DMS153 treated with DMSO at 0.1 percent for 48 hours (cell line): ENCODE measurements around the gene MACROD1.
"Not testable (repeated sequence)": the region's sequence is repeated elsewhere in the genome, so short reads cannot be mapped to it uniquely, and the experiment has no call there.

ENCODE experiments used
- DNase-seq: peaks from one replicate; lab custom pipeline; 2025; ENCODE audit not compliant: unreplicated experiment; lab: John Stamatoyannopoulos, UW

Gene MACROD1

DNA sequence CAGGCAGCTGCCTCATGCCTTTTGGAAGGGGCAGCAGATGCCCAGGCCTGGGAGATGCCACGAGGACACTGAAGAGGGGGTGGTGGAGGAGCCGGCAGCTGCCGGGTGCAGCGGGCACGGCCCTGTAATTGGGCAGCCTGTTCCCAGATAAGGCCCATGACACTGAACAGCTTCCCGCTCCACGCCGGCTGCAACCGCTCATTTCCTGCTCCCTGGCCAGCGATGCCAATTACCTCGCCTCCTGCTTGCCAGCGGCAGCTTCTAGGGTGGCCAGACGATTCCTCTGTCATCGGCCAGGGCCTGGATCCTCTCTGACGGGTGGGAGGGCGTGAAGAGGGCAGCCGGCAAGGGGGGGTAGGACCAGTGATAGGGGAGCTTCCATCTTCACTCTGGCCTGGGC, 107.4 kb downstream of the MACROD1 start:
- DNase-seq, result peak; percentile 70

DNA sequence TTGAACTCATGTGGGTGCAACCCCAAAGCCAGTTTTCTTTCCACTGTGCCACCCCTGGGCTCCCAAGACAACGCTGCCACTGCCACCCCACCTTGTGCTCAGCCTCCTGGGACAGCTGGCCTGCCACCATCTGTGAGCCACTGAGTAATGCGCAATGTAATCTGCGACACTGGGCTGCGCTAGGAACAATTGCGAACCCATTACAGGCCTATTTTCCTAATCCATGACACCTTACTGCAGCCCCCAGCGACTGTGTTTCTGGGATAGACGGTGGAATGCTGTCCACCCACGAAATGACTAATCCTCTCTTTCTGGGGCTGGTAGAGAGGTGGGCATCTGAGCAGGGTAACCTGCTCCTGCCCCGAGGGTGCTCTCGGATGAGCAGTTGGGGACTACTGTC, 108.0 kb downstream of the MACROD1 start:
- no peak for DNase-seq

DNA sequence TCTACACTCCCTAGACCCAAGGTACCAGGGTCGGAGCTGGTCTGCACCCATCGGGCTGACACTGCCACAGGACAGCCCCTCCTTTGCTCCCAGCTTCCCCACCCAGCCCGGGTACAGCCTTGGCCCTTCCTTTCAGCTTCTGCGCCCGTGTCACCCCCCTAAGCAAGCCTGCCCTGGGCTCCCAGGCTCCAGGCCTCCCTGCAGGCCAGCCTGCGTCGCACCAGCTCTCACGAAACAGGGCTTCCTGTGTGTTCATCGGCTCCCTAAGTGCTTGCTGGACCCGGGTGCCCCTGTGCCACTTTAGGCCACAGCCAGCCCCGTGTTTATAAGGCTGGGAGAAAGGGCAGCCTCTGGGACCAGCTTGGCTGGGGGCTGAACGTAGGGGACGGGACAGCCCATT, 109.1 kb downstream of the MACROD1 start:
- DNase-seq, result no peak

DNA sequence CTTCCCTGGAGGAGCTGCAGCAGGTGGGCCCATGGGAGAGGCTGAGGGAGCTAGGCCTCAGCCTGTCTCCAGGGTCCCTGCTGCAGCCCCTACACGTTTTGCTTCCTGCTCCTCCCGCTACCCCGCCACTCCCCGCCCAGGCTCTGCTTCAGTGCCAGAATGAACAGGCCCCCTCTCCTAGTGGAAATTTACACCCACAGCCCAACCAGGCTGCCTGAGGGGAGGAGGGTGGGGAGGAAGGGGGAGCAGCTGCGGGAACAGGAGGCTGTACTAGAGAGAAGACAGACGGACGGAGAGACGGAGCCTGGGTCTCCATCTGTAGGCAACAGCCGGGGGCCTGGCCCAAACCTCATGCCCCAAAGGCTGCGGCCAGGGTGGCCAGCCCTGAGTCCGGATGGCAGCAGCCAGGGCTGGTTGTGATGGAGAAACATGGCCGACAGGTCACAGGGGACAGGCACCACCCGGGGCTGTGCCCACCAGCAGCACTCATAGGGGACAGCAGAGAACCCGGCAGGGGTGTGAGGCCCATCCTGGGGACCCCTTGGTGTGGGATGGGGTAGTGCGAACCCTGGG, 109.6 kb downstream of the MACROD1 start:
- DNase-seq, result no peak

DNA sequence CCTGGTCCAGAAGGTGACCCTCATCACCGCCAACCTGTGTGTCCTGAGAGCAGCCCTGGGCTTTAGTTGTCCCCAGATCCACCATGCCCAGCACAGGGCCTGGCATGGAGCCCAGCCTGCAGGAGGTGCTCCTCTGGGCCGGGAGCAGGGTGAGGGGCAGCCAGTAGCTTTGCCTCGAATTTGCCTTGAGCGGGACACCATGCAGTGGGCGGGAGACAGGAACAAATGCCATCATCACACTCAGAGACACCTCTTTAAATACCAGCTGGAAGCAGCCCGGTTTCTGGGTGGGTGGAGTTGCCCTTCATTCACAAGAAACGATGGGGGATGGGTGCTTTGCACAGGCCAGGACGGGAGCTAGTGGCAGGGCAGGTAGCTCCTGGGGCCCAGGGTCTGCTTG, 110.8 kb downstream of the MACROD1 start:
- DNase-seq, result no peak

DNA sequence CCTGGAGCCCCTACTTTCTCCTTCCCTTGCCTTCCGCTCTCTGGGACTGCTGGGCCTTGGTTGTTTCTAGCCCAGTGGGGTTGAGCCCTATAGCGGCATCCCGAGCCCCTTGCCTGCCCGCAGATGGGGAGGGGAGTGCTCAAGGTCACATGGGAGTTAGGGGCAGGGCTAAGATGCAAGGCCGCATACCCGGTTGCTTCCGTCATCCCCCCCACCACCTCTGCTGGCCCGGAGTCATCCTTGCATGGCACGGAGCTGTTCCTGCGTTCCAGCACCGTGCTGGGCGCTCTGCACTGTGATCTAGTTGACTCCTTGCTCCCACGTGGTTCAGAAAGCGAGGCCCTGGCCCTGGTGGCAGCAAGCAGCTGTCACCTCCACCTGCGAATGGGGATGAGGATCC, 112.2 kb downstream of the MACROD1 start:
- DNase-seq, result no peak

DNA sequence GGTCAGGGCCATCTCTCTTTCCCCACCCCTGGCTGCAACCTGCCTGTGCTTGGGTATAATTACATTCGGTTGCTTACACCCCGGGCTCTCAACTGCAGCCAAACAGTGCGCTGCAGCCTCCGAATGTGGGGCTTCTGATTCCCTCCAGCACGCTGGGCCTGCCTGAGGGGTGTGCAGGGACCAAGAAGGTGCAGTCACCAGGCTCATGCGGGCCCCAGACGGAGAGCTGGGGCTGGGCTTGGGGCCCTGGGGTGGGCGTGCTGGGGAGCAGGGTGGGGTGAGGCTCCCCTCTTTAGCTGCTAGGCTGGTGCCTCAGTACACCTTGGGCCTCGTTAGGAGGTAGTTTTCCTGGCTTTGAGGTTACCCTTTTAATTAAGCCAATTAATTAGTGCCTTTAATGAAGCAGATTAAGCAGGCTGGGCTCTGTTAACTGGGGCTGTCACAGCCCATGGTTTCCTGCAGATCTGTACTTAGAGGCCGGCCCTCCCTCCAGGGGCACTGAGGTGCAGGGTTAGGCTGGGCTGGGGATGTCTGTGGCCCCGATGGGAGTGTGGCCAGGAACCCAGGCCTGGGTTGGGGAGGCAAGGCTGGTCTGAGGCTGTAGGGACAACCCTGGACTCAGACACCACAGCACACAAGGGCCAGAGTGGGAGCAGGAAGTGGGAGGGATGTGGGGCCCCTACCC, 112.8 kb downstream of the MACROD1 start:
- no peak for DNase-seq

DNA sequence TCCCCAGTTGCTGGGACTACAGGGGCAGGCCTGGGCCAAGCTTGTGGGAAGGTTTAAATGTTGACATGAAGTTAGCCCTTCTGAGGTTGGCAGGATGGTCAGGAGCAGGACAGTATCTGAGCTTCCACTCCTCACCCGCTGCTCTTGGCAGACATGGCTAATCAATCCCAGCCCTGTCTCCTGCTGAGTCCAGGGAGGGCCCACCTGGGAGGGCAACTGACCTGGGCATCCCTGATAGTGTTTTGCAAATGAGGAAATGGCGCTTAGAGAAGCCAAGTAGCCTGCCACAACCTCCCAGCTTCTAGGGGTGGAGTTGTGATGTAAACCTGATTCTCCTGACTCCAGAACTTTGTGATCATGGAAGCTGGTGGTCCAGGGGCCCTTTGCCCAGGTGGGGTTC, 113.5 kb downstream of the MACROD1 start:
- no peak for DNase-seq

DNA sequence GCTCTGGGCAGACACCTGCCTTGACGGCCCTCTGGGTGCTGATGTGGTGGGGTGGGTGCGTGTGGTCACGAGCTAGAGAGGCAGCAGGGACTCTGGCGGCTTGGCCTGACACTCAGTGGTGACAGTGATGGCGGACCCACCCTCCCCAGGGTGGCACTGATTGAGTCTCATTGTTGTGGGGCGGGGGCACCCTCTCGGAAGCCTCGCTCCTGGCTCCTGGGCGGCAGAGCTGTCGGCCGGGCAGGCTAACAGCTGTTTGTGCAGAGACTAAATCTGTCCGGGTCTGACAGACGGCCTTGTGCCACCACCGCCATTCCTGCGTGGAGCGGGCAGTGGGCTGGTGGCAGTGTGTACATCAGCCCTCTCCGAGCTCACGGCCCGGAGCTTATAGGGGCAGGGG, 114.6 kb downstream of the MACROD1 start:
- DNase-seq, result no peak

DNA sequence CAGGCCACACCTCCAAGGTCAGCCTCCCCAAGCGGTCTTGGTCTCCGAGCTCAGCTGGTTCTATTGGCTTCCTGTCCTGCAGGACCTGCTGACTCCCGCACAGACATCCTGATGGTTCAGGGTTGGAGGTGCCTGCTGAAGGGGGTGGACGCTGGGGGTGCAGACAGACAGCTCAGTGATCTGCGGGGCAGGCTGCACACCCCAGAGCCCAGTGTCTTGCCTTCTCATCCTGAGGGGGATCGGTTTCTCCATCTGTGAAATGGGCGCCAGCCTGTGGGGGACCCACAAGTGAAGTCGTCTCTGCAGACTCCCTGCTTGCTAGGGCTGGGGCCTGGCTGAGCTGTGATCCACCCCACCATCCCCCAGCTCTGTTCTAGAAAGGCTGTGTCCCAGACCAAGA, 116.4 kb downstream of the MACROD1 start:
- DNase-seq, result no peak

DNA sequence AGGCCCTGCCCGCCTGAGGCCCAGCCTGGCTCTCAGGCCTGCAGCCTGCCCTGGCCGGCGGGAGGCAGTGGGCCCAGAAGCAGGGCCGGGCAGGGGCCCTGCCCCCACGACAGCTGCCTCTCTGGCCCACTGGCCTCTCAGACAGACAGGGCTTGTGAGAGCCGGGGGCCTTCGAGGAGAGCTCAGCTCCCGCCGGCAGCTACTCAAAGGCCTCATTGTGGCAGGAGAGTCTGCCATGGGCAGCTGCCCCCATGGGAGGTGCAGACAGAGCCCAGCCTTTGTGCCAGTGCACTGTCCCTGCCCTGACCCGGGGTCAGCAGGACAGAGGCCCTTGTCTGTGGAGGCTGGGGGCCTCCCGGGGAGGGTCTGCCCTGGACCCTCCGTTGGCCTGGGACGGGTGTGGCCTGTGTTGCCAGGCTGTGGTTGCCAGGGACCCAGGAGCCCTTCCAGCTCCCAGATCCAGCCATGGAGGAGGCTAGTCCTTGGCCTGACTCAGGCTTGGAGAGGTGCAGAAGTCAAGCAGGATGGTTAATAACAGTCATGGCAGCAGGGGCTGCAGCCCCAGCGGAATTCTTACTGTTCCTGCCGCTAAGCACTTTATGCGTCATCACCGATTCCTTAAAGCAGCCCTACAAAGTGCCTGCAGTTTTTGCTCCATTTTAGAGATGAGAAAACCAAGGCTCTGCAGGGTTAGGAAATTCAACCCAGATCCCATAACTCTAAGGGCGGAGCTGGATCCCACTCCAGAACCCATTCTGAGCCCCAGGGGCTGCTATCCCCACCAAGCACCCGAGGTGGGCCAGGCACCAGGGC, 117.7 kb downstream of the MACROD1 start:
- DNase-seq, result no peak

DNA sequence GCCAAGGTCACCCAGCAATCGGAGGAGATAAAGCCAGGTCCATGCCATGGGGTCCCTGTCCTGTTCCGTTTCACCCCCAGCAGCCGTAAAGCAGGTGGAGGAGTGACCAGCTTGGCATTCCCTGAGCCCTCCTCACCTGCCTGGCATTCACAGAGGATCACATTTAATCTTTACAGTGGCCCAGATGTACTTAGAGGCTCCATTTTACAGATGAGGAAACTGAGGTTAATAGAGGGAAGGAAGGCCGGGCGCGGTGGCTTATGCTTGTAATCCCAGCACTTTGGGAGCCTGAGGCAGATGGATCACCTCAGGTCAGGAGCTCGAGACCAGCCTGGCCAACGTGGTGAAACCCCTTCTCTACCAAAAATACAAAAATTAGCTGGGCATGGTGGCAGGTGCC, 118.5 kb downstream of the MACROD1 start:
- DNase-seq, result not testable (repeated sequence)

DNA sequence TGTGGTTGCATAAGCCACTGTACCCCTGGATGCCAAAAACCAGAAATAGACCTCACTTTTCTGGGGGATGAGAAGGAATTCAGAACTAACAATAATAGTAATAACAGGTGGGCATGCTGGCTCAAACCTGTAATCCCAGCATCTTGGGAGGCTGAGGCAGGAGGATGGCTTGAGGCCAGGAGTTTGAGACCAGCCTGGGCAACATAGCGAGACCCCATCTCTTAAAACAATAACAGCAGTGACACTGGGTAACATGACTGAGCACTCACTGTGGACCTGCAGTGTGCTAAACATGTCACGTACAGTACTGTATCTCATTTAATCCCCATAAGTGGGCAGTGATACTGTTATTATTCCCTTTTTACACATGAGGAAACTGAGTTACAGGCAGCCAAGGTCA, 120.2 kb downstream of the MACROD1 start:
- no peak for DNase-seq

DNA sequence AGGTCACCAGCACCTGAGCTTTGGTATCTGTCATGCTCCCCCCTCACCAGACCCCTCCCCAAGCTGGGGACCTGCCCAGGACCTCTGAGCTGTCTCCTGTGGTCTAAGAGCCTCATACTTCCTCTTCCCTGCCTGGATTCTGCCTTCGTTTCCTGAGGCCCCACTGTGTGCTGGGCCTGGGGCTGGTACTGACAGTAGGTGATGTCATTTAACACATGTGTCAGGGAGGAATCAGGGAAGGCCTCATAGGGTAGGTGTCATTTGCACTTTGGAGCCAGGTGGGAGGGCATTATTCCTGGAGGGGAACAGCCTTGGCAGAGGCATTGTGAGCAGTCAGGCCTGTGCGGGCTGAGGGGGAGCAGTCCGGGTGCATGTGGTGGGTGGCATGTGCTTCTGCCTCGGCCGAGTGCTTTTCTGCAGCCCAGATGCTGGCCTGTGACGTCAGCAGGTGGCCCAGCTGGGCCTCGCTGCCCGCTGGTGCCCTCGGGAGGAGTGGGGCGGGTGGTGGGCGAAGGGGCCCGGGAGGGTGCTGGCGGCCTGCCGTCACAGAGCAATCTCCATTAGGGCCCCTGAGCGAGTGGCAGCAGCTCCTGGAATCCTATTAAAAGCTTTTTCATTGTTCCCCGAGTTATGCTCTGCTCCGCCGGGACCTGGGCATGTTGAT, 121.1 kb downstream of the MACROD1 start:
- peak; percentile 50 for DNase-seq

DNA sequence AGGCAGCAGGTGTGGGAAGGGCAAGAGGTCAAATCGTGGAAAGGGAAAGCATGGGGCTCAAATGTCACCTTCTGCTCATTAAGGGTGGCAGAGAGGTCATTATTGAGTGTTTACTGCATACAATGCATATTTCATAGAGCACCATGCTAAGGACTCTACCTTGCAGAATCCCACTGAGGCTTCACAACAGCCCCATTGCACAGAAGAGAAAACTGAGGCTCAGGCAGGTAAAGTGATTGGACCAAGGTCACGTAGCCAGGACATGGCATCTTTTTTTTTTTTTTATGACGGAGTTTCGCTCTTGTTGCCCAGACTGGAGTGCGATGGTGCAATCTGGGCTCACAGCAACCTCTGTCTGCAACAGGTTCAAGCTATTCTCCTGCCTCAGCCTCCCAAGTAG, 122.4 kb downstream of the MACROD1 start:
- no peak for DNase-seq

DNA sequence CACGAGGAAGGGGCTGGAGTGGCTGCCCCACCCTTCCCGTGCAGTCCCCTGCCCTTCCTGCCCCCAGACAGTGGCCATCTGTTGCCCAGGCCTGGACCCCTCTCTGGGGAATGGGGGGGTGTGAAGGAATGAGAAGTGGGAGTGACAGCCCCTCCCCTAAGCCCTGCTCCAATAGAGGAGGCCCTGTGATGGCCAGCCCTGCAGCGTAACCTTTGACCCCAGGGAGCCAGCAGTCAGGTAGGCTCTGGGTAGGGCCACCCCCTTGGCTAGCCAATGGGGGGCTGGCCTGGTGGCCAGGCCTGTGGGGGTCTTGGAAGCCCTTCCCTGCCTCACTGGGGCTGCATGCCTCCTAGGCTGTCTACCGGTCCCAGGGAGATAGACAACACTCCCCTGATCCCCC, 123.6 kb downstream of the MACROD1 start:
- DNase-seq, result no peak

DNA sequence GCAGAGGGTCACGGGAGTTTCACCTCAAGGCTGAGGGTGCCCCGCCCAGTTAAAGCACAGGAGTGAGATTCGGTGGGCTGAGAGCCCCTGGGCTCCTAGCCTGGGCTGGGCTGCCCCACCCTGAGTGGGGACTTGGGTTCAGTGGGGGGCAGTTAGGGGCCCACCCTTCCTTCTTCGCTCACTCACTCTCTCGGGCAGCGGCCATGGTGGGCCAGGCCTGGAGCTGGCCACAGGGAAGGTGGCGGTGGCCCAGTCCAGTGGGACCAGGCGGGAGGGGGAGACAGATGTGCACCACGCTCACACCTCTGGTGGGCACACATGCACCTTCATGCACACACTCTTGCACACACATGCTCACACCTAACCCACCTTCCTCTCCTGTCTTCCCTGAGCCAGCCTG, 124.1 kb downstream of the MACROD1 start:
- no peak for DNase-seq

DNA sequence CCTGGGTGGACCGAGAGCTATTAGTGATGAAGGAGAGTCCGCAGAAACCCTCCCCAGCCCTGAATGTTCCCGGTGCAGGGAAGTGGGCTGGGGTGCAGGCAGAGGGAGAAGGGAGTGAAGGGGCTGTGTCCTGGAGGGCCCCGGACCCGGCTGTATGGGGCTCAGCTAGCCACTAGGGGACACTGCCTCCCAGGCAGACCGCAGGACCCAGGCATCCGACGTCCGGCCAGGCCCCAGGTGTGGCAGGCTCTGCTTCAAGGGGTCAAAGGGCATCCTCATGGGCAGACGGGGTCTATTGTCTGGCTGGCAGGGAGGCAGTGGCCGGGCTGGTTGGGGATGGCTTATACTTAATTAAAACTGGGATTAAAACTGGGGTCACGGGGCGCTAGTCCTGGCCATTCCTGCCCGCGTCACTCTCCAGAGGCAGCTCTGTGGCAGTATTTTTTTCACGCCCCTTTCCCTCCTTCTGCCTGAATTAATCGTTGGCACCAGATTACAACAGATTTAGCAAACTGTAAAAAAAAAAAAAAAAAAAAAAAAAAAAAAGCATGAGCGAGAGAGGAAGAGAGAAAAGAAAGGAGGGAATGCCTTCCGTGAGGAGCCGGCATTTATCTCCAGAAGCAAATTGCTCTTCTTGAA, 125.1 kb downstream of the MACROD1 start:
- DNase-seq, result no peak

DNA sequence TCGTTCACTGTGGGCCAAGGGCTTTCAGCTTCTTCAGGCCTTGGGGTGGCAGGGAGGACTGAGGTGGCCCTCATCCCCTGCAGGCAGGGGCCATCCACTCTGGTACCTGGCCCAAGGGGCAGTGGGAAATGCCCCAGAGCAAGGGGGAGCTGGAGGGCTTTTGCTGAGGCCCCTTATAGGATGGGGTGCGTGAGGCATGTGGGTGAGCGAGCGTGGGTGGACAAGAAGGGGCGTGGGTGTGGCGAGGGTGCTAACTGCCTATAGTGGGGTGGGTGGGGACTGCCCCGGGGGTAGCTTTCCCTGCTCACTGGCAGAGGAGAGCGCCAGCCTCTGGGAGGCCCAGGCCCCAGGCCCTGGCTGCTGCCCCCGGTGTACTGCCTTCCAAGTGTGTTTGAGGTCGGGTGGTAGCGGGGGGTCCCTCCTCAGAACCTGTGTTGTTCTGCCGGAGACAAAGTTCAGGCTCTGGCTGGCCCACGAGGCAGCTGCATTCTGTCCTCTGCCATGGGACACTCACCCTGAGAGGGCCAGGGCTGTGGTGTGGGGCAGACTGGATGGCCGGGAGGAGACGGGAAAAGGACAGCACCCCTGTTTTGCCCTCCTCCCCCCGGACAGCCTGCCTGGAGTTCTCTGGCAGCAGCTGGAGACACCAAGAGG, 126.8 kb downstream of the MACROD1 start:
- no peak for DNase-seq

DNA sequence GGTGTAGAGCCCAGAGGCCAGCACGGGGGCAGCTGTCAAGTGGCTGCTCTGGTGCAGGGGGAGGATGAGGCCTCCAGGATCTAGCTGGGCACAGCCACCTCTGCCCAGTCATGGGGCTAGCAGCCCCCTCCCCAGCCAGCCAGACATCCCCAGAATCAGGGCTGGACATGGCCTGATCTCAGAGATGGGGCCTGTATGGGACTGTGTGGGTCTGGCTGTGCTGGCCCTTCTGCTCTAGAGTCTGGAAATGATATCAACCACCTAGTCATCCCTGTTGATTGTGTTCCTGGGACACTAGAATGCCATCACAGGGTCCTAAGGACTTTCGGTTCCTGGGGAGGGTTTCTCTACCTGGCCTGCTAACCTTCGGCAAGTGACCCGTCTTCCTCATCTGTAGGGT, 127.4 kb downstream of the MACROD1 start:
- DNase-seq, result no peak
